B cell (primary cell): ENCODE measurements around the gene MTCL3.

Experiments used
- ATAC-seq: fragments of 200-7000 bp; cut with Tn5 transposase; one replicate; pipeline ENCODE4 v1.10.0; 2021; ENCODE audit warnings: low read depth, mild to moderate bottlenecking, moderate number of reproducible peaks, moderate library complexity
- CTCF ChIA-PET: fragments of 350-600 bp; sonication (Branson Sonifier 250); formaldehyde crosslinking; loops from one replicate; lab custom pipeline; 2021; ENCODE audit warnings: antibody characterized with exemption, inconsistent platforms; lab: Charles Lee
- POLR2A ChIA-PET: fragments of 350-600 bp; sonication (Branson Sonifier 250); formaldehyde crosslinking; loops from one replicate; lab custom pipeline; 2021; ENCODE audit warnings: antibody characterized with exemption; lab: Charles Lee
- DNase-seq: peaks from one replicate; pipeline ENCODE4 v3.0.0; 2013
- H2AFZ ChIP-seq: 2 replicates; pipeline ENCODE4 v1.6.1; 2012; ENCODE audit warnings: mild to moderate bottlenecking, low read depth, low read length; ENCODE audit not compliant: insufficient read depth, poor library complexity, severe bottlenecking
- H3K27ac ChIP-seq, 2 donors: 1 replicate in 1 of 2; 2 replicates in 1 of 2; pipeline ENCODE4 v1.5.1; 2012 to 2013; ENCODE audit warnings: low read length in 2 of 2, mild to moderate bottlenecking in 2 of 2, moderate library complexity in 1 of 2
- H3K27me3 ChIP-seq, 4 experiments: fragments of 200-600 bp in 1 of 4; sonication (generic) in 1 of 4; replicated peaks in 1 of 4; 1 replicate in 2 of 4; 2 replicates in 2 of 4; pipeline versions ENCODE4 v1.6.1 to v1.7.0; 2013 to 2016; ENCODE audit warnings: low read length in 3 of 4, mild to moderate bottlenecking in 2 of 4, mixed read lengths in 1 of 4, moderate library complexity in 1 of 4; ENCODE audit not compliant: insufficient read depth in 4 of 4, control insufficient read depth in 3 of 4; ENCODE audit errors: control extremely low read depth in 1 of 4
- H3K36me3 ChIP-seq, 2 experiments: replicated peaks in 1 of 2; 1 replicate in 1 of 2; 2 replicates in 1 of 2; pipeline versions ENCODE4 v1.6.1 to v1.7.1; 2013; ENCODE audit warnings: low read length in 1 of 2; ENCODE audit not compliant: insufficient read depth in 2 of 2, control insufficient read depth in 1 of 2; ENCODE audit errors: control extremely low read depth in 1 of 2, extremely low read depth in 1 of 2
- H3K4me1 ChIP-seq, 2 donors: fragments of 200-600 bp in 1 of 2; sonication (generic) in 1 of 2; 1 replicate in 1 of 2; 2 replicates in 1 of 2; pipeline versions ENCODE4 v1.5.1 to v1.6.1; 2013 to 2017; ENCODE audit warnings: low read length in 2 of 2; ENCODE audit not compliant: control insufficient read depth in 2 of 2, insufficient read depth in 2 of 2
- H3K4me2 ChIP-seq: replicated peaks from 2 replicates; pipeline ENCODE3; 2012; ENCODE audit warnings: mild to moderate bottlenecking, low read depth, low read length; ENCODE audit not compliant: poor library complexity, severe bottlenecking
- H3K4me3 ChIP-seq, 5 experiments: fragments of 200-600 bp in 1 of 5; sonication (generic) in 1 of 5; 1 replicate in 3 of 5; 2 replicates in 2 of 5; pipeline versions ENCODE4 v1.5.1 to v1.7.0; 2011 to 2016; ENCODE audit warnings: low read length in 4 of 5, mild to moderate bottlenecking in 4 of 5, low read depth in 2 of 5, control low read depth in 1 of 5, moderate library complexity in 1 of 5; ENCODE audit not compliant: insufficient read depth in 1 of 5; ENCODE audit errors: control extremely low read depth in 1 of 5, extremely low read depth in 1 of 5
- H3K79me2 ChIP-seq: fragments of 200-600 bp; sonication (generic); one replicate; pipeline ENCODE4 v1.6.0; 2016; ENCODE audit warnings: low read length; ENCODE audit not compliant: control insufficient read depth, insufficient read depth
- H3K9ac ChIP-seq: fragments of 200-600 bp; sonication (generic); 2 replicates; pipeline ENCODE4 v1.6.1; 2017; ENCODE audit warnings: mild to moderate bottlenecking, low read length, moderate library complexity
- H3K9me3 ChIP-seq, 3 donors: one replicate each; pipeline versions ENCODE4 v1.6.1 to v1.7.1; 2013; ENCODE audit warnings: low read length in 2 of 3; ENCODE audit not compliant: control insufficient read depth in 2 of 3, insufficient read depth in 1 of 3; ENCODE audit errors: control extremely low read depth in 1 of 3
- H4K20me1 ChIP-seq: 2 replicates; pipeline ENCODE4 v1.6.0; 2012; ENCODE audit warnings: mild to moderate bottlenecking, low read length; ENCODE audit not compliant: insufficient read depth, control insufficient read depth, poor library complexity, severe bottlenecking
- H3K27ac Mint-ChIP-seq: one replicate; pipeline ENCODE4 v1.8.0; 2021; ENCODE audit warnings: mixed read lengths
- H3K27me3 Mint-ChIP-seq: one replicate; pipeline ENCODE4 v1.8.0; 2021; ENCODE audit warnings: mixed read lengths
- H3K4me1 Mint-ChIP-seq: one replicate; pipeline ENCODE4 v1.8.0; 2021; ENCODE audit warnings: mixed read lengths
- H3K4me3 Mint-ChIP-seq: one replicate; pipeline ENCODE4 v1.8.0; 2021; ENCODE audit warnings: mixed read lengths
- H3K9me3 Mint-ChIP-seq: one replicate; pipeline ENCODE4 v1.8.0; 2022; ENCODE audit warnings: mixed read lengths; ENCODE audit not compliant: insufficient read depth
- EZH2 ChIP-seq: IDR thresholded peaks from 2 replicates; pipeline ENCODE4 v1.6.1; 2012; ENCODE audit warnings: borderline replicate concordance, low read depth, mild to moderate bottlenecking, moderate library complexity, low read length; ENCODE audit not compliant: insufficient read depth, poor library complexity, severe bottlenecking
- WGBS: methylation state at CpG from one replicate; pipeline ENCODE4 v1.1.5; 2013; ENCODE audit warnings: missing lambda C conversion rate; ENCODE audit not compliant: insufficient coverage; 5-methylcytosine and 5-hydroxymethylcytosine counted together
- intact Hi-C: fragments of 100-400 bp; cut with micrococcal nuclease; formaldehyde crosslinking; loops from one replicate; pipeline ENCODE4 v1.10.0; 2022
- TF ChIP-seq, protein P1 (sequence below): fragments of 200-600 bp; IDR thresholded peaks from one replicate; pipeline ENCODE4 v1.8.0; 2022; ENCODE audit warnings: antibody characterized with exemption, mild to moderate bottlenecking

MTCL3 gene

DNA sequence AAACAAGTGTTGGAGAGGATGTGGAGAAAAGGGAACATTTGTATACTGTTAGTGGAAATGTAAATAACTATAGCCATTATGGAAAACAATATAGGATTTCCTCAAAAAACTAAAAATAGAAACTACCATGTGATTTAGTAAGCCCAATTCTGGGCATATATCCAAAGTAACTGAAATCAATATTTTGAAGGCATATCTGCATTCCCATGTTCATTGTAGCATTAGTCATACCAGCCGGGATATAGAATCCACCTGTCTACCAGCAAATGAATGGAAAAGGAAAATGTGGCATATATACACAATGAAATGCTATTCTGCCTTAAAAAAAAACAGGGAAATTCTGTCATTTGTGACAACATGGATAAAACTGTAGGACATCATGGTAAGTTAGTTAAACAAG, 42.5 kb upstream of the MTCL3 start:
- Histone ChIP-seq H3K79me2 (no peaks in the 10 kb centered on the region), H3K27ac (no peak overlapping the region), H3K4me3 (no peak overlapping the region), H3K4me2 (no peak overlapping the region), H3K36me3 (no peaks in the 10 kb centered on the region), H4K20me1 (no peaks in the 10 kb centered on the region), H2AFZ (no peak overlapping the region), H3K9ac (no peak overlapping the region), H3K9me3 (no peaks in the 10 kb centered on the region), H3K4me1 (no peaks in the 10 kb centered on the region), H3K27me3 (no peaks in the 10 kb centered on the region)
- Mint-ChIP-seq H3K27ac (no peak overlapping the region), H3K9me3 (no peaks in the 10 kb centered on the region), H3K4me3 (no peak overlapping the region), H3K4me1 (no peaks in the 10 kb centered on the region), H3K27me3 (peaks cover 5% of the 10 kb centered on the region)
- CTCF ChIA-PET: no interaction called here
- POLR2A ChIA-PET: no interaction called here
- ATAC-seq: no peak
- no CpG with 5 or more reads among the region's 1 CpG for WGBS
- intact Hi-C loops: no loop called here
- DNase-seq: no peak
- no peak for TF ChIP-seq EZH2
- TF ChIP-seq, protein P1, sequence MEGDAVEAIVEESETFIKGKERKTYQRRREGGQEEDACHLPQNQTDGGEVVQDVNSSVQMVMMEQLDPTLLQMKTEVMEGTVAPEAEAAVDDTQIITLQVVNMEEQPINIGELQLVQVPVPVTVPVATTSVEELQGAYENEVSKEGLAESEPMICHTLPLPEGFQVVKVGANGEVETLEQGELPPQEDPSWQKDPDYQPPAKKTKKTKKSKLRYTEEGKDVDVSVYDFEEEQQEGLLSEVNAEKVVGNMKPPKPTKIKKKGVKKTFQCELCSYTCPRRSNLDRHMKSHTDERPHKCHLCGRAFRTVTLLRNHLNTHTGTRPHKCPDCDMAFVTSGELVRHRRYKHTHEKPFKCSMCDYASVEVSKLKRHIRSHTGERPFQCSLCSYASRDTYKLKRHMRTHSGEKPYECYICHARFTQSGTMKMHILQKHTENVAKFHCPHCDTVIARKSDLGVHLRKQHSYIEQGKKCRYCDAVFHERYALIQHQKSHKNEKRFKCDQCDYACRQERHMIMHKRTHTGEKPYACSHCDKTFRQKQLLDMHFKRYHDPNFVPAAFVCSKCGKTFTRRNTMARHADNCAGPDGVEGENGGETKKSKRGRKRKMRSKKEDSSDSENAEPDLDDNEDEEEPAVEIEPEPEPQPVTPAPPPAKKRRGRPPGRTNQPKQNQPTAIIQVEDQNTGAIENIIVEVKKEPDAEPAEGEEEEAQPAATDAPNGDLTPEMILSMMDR: no peak

DNA sequence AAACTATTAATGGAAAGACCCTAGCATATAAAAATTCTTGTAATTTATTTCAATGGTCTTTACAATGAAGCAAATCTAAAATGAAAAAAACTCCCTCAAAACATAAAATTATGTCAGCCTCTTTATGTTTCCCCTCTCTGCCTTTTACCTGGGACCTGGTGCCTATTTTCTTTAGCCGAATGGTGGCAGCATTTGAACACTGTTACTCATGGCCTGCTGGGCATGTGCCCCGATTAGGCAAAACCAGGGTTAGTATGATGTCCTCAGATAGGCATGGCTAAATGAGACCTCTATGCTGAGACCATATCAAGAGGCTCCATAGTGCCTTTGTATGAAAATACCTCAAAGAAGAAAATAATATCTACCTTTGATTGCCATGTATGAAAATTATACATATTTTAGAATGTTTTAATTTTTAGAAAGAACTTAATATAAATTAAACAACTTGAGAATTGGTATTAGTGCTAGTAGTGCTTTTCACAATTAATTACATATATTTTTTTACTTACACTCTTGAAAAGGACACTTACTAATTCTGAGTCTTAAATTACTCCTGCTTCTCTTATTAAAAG, 35.4 kb upstream of the MTCL3 start:
- H3K9me3 ChIP-seq: no peaks in the 10 kb centered on the region
- H3K79me2 ChIP-seq: no peaks in the 10 kb centered on the region
- no peak for ATAC-seq
- Mint-ChIP-seq H3K9me3 (no peaks in the 10 kb centered on the region), H3K27ac (no peak overlapping the region), H3K27me3 (peaks cover 26% of the 10 kb centered on the region), H3K4me3 (no peak overlapping the region), H3K4me1 (no peaks in the 10 kb centered on the region)
- H3K4me2 ChIP-seq: no peak overlapping the region
- H2AFZ ChIP-seq: no peak overlapping the region
- intact Hi-C loops: no loop called here
- H3K27me3 ChIP-seq: peaks cover 0 to 6% (median 0%) of the 10 kb centered on the region in 4 experiments
- H3K27ac ChIP-seq: no peak overlapping the region
- WGBS: no CpG with 5 or more reads among the region's 2 CpGs
- ChIA-PET CTCF (no interaction called here), POLR2A (no interaction called here)
- TF ChIP-seq, protein P1: no peak
- no peak for TF ChIP-seq EZH2
- H3K9ac ChIP-seq: no peak overlapping the region
- DNase-seq: no peak
- no peaks in the 10 kb centered on the region for H4K20me1 ChIP-seq
- no peak overlapping the region for H3K4me3 ChIP-seq
- H3K4me1 ChIP-seq: no peaks in the 10 kb centered on the region
- no peaks in the 10 kb centered on the region for H3K36me3 ChIP-seq
